Skin of body (tissue), 2 donors: ENCODE results near the gene SFSWAP. TPM values are rescaled to one million over a fixed set of nuclear protein-coding genes. Genes with fewer than 3 reads are reported as not detected.

Experiments
- DNase-seq: peaks from one replicate; lab custom pipeline; 2025; lab: John Stamatoyannopoulos, UW
- total RNA-seq: library from RNA; depleted of rRNA; stranded (reverse); fragments of >200 nt; gene quantifications from one replicate; pipeline ENCODE4 v1.2.3, GENCODE V29; 2014

The SFSWAP gene
- total RNA-seq, 1 donor from 2014 or later, result 29.2 TPM

DNA sequence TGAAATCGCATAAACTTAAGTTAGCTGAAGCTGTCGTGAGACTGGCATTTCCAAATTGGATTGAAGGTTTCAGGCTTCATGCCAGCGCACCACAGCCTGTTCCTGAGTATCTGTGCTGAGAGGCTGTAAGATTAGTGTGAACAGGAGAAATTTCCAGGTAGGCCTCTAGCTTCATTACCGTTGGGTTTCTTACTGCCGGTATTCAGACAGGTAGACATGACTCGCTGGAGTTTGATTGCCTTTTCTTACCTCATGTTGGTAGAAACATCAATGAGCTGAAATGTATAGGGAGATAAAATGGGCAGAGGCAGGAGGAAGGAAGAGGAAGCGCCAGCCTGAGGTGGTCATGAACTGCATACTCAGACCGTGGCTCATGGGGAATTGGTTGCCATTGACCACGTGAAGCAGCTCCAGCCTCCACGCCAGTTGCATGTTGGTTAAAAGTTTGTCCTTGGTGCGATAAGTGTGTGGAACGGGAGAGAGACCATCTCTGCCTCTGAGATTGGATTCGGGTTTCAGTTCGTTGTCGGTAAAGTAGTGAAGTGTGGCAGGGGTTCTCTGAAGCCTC, 75.0 kb downstream of the SFSWAP start:
- DNase-seq, result no peak

GRCh38 chr12:131786331-131786730, 75.4 kb downstream of the SFSWAP start:
- DNase-seq, result no peak

- no peak for DNase-seq
These were observed 76.3 kb downstream of the SFSWAP start for GRCh38 chr12:131787143-131787660.

DNA sequence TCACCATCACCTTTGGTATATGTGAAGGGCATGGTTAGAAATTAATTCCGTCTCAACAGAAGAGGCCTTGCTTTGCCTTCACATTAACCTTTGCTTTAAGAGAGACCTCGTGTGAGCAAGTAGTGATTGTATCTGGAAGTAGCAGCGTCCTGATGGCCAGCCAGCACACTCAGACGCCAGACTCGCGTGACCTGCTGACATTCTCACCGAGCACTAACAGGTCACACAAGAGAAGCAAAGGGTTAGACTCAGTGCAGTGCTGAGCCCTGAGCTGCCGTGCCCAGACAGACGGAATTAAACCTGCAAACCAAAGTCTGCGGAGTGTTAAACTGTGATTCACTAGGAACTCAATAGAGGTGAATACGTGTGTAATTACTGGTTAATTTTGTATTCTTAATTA, 77.2 kb downstream of the SFSWAP start:
- DNase-seq, result no peak

DNA sequence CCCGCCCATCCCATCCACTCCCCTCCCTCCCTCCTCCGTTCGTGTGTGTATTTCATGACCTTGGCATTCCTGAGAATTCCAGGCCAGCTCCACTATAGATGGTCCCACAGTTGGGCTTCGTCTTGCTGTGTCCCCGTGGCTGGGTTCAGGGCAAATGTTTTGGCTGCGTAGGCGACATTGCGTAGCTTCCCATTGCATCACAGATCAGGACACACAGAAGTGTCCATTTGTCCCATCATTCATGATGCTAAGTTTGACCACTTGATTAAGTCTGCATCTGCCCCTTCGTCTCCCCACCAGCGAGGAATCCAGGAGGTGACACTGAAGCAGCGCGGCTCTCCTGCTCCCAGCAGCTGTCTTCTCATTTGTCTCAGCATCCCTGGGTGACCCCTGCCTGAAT, 78.7 kb downstream of the SFSWAP start:
- no peak for DNase-seq

- no peak for DNase-seq
These were observed 82.5 kb downstream of the SFSWAP start for GRCh38 chr12:131793243-131794022.

DNA sequence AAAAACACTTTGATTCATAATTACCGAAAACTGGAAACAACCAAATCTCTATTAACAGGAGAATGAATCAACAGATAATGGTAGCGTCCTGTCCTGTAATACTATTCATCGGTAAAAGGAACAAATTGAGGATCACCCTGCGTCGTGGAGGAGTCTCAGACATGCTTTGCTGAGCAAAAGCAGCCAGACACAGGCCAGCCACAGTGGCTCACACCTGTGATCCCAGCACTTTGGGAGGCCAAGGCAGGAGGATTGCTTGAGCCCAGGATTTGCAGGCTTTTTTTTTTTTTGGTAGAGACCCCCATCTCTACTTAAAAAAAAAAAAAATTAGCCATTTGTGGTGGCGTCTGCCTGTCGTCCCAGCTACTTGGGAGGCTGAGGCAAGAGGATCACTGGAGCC, 83.2 kb downstream of the SFSWAP start:
- DNase-seq, result no peak

GRCh38 chr12:131794573-131794972, 83.7 kb downstream of the SFSWAP start:
- no peak for DNase-seq

DNA sequence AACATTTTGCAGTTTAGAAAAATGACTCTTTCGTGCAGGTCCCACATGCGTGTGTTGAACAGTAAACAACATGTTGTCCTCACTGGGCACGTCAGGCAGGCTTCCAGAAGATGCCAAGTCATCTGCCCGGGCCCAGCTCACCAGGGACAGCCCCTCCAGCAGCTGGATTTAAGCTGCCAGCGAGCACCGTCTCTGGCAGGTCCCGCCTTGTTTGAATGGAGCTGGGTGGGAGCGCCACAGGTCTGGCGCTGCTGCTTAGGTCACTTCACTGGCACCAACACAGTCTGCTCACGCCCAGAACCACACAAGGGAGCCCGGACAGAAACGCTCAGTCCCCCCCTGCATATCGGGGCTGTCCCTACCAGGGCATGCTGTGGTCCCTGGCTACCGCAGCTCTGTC, 84.2 kb downstream of the SFSWAP start:
- no peak for DNase-seq

DNA sequence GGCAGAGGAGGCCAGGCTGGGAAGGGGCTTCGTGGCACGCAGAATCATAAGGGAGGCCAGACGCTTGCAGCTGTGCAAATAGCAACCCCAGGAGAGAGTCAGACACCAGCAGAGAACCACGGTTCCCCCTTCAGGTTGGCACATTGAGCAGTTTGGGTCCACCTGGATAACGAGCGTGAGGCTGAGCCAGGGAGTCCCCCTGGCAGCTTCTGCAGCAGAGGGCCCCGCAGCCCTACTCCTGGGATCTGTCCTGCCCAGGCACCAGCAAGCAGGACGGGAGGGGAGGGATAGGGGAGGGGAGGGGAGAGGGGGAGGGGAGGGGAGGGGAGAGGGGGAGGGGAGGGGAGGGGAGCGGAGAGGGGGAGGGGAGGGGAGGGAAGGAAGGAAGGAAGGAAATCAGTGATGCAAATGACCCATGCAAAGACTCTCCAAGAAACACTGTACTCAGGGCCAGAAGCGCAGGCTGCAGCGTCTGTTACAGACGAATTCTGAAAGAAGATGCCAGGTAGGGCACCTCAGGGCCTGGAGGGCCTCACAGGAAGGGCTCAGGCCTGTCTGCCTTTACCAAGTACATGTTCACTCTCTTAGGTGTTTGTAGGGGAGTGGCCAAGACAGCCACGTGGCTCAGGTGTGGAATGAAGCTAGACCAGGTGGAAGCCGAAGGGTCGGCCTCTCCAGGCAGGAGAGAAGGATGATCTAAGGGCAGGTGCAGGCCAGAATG, 85.0 kb downstream of the SFSWAP start:
- no peak for DNase-seq

GRCh38 chr12:131796411-131796736, 85.5 kb downstream of the SFSWAP start:
- no peak for DNase-seq

DNA sequence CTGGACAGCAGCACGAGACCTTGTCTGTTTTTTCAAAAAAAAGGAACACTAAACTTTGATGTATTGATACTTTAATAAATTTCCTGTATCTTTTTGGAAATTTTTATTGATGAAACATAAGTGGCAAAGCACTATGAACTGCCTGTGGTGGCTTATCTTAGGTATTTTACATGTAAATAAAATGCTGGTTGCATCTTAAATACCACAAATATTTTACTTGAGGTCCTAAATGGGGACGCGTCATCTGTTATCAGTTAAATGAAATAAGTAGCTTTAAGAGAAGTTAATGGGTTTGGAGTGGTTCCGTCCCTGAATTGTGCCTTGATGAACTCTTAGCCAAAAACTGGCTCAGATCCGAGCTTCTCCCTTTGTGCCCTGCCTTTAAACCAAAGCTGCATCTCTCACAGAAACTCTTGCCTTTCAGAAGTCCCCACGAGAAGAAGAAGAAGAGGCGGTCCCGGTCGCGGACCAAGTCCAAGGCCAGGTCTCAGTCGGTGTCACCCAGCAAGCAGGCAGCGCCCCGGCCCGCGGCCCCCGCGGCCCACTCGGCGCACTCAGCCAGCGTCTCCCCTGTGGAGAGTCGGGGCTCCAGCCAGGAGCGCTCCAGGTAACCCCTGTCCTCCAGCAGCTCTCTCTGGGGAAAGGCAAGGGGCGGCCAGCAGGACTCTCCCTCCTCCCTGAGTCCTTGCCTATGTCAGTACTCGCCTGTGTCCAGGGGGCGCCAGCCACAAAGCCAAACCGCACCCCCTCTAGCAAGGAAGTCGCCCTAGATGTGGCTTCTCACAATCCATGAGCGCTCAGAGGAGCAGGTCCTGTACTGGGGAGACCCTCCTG, 86.1 kb downstream of the SFSWAP start:
- DNase-seq, result no peak

DNA sequence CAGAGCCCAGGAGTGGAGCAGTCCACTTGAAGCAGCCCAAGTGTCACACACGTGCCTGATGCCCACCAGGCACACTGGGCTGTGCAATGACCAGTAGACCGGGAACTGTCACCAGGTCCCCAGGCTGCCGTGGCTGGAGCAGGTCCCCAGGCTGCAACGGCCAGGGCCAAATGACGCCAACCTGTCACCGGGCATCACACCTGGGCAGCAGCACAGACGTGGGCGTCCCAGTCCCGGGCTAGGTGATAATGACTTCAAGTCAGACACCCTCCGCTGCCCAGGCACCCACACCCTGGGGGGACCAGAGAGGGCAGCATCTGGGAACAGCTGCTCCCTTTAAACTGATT, 86.7 kb downstream of the SFSWAP start:
- no peak for DNase-seq

- no peak for DNase-seq
These were observed 88.3 kb downstream of the SFSWAP start for GRCh38 chr12:131799195-131799594.

DNA sequence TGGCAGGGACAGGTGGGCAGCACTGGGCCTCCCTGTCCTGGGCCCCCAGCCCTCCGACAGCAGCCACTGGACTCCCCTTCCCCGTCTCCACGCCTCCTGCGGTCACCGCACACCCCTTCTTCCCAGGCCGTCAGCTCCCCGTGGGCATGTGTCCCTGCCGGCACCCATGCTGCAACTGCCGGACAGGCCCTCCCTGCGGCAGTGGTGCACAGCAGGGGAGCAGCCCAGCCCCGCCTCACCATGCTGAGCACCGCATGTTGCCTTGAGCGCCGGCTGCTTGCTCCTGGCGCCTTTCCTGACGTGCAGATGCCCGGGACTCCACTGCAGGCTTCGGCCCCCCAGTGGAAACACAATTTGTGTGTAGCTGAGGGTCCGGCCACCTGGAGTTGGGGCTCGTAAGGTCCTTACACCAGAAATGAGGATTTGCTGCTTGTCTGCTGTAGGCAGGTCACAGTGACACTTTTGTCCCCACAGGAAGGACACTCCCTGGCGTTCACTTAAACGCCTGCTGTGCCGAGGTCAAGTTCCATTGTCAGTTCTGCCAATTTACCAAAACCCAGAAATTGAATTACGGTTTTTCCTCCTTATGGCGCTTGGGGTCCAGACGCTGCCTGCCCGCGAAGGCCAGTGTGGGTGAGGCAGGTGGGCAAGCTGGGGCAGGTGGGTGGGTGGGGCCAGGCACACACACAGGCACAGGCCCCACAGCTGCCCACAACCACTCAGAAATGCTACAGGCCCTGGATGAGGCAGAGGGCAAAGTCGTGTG, 89.1 kb downstream of the SFSWAP start:
- DNase-seq, result no peak

GRCh38 chr12:131800594-131801135, 89.8 kb downstream of the SFSWAP start:
- DNase-seq, result no peak

DNA sequence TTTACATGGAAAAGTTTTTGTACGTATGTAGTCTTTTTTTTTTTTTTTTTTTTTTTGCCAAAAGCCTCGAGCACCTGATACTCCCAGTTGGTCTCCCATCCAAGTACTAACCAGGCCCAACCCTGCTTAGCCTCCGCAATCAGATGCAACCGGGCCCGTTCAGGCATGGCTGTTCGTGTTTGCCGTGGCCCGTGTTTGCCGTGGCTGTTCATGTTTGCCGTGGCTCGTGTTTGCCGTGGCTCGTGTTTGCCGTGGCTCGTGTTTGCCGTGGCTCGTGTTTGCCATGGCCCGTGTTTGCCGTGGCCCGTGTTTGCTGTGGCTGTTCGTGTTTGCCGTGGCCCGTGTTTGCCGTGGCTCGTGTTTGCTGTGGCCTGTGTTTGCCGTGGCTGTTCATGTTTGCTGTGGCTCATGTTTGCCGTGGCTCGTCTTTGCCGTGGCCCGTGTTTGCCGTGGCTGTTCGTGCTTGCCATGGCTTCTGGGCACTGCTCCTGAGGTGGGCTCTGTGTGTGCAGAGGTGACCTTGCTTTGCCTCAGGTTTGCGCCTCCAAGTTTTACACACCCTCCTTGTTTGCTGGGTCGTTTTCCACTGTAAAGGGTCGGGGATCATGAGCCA, 90.5 kb downstream of the SFSWAP start:
- DNase-seq, result no peak

DNA sequence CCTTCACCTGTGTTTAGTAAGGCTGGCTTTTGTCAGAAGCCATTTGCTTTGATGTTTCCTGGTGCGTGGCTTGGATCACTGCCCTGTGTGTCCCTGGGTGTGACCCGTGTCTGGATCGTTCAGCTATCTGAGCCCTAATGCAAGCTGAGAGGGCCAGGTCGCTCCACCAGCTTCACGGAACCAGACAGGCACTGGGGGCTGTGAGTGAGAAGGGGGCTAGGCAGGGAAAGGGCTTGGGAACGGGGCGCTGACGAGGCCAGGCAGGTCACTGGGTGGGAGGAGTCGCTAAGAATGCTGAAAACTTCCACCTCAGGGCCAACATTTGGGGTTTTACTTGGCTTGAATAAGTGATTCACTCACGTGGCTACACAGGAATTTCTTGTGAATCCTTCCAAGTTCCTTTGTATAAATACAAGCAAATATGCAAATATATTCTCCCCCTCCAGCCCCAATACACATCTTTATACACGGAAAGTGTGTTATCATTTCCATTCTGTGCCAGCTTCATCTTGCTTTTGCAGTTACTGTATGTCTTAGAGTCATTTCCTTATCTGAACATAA, 93.2 kb downstream of the SFSWAP start:
- no peak for DNase-seq

- no peak for DNase-seq
These were observed 94.5 kb downstream of the SFSWAP start for GRCh38 chr12:131805421-131805820.

DNA sequence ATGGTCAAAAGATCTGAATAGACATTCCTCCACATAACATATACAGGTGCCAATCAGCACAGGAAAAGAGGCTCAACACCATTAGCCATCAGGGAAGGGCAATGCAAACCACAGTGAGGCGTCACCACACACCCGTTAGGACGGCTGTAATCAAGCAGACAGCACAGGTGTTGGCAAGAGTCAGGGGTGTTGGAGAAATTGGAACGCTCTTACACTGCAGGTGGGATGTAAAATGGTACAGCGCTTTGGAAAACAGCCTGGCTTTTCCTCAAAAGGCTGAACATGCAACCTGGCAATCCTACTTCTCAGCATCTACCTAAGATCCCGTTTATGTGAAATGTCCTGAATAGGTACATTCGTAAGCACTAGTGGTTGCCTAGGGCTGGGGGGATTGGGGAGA, 95.8 kb downstream of the SFSWAP start:
- no peak for DNase-seq
